HG02642 (cell line): Measurements from ENCODE around the gene C17orf100.
"Not testable (repeated sequence)": the region's sequence is repeated elsewhere in the genome, so short reads cannot be mapped to it uniquely, and the experiment has no call there.

Source experiments
- ATAC-seq: cut with Tn5 transposase; IDR thresholded peaks from one replicate; pipeline ENCODE4 v1.9.1; 2021; ENCODE audit warnings: mild to moderate bottlenecking; ENCODE audit not compliant: unreplicated experiment, poor library complexity

Gene C17orf100

DNA sequence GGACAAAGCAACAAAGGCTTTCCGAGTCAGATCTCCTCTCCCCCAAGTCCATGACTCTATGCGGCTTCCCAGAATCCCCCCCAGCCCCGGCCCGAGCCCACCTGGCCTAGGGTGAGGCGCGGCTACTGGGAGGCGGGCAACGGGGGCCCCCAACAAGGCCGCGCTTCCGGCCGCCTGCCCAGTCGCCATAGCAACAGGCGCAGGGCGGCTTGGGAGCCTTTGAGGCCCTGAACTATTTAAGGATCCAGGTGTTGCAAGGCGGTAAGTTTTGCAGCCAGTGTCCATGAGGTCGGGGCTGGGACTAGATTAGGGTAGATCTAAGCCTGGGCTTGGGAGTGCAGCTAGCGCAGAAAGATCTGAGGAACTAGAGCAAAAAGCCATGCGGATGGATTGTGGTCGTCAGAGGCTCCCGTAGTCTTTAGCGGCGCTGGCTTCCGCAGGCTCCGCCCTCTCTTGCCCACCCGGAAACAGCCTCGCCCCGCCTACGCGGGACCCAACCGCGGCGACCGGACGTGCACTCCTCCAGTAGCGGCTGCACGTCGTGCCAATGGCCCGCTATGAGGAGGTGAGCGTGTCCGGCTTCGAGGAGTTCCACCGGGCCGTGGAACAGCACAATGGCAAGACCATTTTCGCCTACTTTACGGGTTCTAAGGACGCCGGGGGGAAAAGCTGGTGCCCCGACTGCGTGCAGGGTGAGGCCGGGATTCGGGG is 10.9 kb upstream of the C17orf100 start, which contains the start of the genes KIAA0753 and TXNDC17:
Gene KIAA0753 (minus strand): TSS at position 176 of the 711 bp plus-strand sequence. CDS start 5,608 bp downstream, outside the sequence.
Gene TXNDC17 (plus strand): TSS at position 525 of the 711 bp plus-strand sequence. CDS start 23 bp downstream, at position 548.
- peak; percentile 87 for ATAC-seq

DNA sequence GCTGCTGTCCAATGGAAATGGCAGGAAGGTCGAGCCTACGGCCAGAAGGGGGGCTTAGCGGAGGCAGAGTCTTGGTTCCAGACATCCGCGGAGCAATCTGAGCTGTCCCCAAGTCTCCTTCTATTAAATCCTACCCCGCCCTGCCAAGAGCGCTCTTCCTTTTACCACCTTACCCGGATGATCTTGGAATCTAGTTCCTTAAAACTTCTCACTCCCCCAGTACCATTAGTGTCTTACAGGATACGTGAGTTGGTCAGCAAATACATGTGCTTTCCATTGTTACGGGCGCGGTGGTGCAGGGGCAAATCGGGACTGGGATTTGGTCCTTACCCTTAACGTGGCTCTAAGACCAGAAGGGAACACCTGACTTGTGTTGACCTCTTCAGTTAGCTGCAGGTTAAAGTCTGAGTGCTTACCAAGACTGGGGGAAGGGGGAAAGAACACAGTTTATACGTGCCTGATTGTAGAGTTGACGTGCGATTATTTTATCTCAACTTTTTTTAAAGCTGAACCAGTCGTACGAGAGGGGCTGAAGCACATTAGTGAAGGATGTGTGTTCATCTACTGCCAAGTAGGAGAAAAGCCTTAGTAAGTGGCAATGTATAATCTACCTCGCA is 10.2 kb upstream of the C17orf100 start:
- peak; percentile 24 for ATAC-seq

DNA sequence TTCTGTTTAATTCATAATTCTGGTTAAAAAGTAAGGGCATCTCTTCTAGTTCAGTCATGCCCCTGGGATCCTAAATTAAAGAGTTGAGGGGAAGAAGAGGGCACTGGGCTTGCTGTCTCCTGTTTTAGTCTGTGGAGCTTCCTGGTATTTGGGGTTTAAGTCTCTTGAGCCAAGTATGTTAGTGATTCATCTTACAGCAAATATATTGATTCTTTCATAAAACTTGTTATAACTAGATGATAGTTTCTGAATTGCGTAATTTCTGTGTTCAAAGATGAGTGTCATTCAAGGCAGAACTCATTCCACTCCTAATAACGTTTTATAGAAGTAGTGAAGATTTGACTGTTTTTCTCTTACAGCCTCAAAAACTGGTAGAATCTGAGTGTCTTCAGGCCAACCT is 9.0 kb upstream of the C17orf100 start:
- ATAC-seq, result no peak

GRCh38 chr17:6643451-6644125 is 8.0 kb upstream of the C17orf100 start:
- no peak for ATAC-seq

- ATAC-seq, result no peak
Observed at GRCh38 chr17:6648181-6648580, 3.4 kb upstream of the C17orf100 start.

- ATAC-seq, result peak; percentile 32
Observed at GRCh38 chr17:6651919-6652452, 424 bp downstream of the C17orf100 start.

GRCh38 chr17:6654841-6655731 is 3.5 kb downstream of the C17orf100 start:
- ATAC-seq, result no peak

- ATAC-seq, result not testable (repeated sequence)
Observed at GRCh38 chr17:6655732-6656361, 4.3 kb downstream of the C17orf100 start.

DNA sequence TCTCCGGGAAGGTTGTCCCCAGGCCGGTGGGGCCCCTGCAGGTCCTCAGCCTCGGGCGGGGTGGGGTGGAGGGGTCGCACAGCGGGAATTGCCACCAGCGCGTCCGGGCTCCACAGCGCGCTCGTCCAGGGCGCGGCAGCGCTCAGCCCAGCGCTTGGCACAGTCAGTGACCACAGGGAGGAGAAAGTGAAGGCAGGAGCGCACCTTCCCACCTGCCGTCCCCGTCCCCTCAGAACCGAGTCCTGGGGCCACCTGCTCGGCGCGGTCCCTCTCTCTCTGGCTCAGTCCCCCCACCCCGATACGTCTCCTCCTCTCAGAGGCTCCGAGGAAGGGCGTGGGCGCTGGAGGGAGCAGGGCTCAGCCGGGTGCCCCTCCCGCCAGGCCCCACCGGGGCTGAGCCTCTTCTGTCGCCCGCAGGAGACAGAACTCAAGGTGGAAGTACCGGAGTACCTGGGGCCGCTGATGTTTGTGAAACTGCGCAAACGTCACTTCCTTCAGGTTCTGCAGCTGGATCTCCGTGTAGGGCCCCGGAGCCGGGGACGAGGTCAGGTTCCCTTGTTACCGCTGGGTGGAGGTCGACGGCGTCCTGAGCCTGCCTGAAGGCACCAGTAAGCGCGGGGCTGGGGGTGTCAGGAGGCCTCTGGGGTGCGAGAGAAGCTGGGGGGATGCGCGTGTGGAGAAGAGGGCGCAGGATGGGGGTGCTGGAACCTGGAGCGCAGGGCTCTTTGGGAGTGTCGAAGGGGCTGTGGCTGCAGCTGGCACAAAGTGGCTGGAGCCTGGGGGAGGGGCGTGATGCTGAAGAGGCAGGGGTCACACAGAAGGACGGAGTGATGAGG is 5.5 kb downstream of the C17orf100 start:
- ATAC-seq, result not testable (repeated sequence)

DNA sequence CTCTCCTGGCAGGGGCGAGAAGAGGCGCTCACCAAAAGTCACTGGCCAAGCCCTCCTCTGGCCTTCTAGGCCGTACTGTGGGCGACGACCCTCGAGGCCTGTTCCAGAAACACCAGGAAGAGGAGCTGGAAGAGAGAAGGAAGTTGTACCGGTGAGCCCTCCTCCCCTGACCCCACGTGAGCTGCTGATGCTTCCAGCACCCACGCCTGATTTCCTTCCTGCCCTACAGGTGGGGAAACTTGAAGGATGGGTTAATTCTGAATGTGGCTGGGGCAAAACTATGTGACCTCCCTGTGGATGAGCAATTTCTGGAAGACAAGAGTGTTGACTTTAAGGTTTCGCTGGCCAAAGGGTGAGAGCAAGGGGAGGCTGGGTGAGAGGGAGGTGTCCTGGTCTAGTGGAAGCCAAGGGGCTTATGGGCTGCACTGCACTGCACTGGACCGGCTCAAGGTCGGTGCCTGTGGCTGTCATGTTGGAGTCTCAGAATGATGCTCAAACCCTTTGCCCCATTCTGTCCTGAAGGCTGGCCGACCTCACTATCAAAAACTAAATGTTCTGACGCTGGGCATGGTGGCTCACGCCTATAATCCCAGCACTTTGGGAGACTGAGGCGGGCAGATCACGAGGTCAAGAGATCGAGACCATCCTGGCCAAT is 6.2 kb downstream of the C17orf100 start:
- no peak for ATAC-seq

DNA sequence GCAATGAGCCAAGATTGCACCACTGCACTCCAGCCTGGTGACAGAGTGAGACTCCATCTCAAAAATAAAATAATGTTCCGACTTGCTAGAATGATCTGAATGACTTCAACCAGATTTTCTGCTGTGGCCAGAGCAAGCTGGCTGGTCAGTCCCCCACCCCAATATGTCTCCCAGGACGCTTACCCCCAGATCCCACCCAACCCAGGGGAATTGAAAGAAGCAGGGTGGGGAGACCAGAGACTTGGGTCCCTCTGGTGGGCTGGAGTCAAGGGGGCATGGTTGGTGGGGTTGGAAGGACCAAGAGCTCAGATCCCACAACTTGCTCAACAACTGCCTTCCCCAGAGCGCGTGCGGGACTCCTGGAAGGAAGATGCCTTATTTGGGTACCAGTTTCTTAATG is 6.8 kb downstream of the C17orf100 start:
- not testable (repeated sequence) for ATAC-seq

- ATAC-seq, result no peak
Observed at GRCh38 chr17:6660101-6660500, 8.5 kb downstream of the C17orf100 start.

- ATAC-seq, result peak; percentile 62
Observed at GRCh38 chr17:6660805-6661463, 9.4 kb downstream of the C17orf100 start.

GRCh38 chr17:6661464-6661848 is 9.9 kb downstream of the C17orf100 start:
- ATAC-seq, result no peak

GRCh38 chr17:6663200-6663599 is 11.6 kb downstream of the C17orf100 start:
- ATAC-seq, result not testable (repeated sequence)

- ATAC-seq, result no peak
Observed at GRCh38 chr17:6666077-6666521, 14.5 kb downstream of the C17orf100 start.

- ATAC-seq, result no peak
Observed at GRCh38 chr17:6666557-6666956, 15.0 kb downstream of the C17orf100 start.
